Measurements from ENCODE around the gene SAMD7.

GRCh38 chr3:169929830-169930519, 18.6 kb downstream of the SAMD7 start:
- no peak for TF ChIP-seq CTCF (IDR thresholded peaks at IDR 0.05)
- TF ChIP-seq E2F1 (CRISPR knock-in tag; IDR thresholded peaks at IDR 0.05): no peak
- TF ChIP-seq SP1 (CRISPR knock-in tag; conservative IDR thresholded peaks at IDR 0.05): no peak
- no peak for TF ChIP-seq JUN (CRISPR knock-in tag; IDR thresholded peaks at IDR 0.05)
- no peak for TF ChIP-seq CREB1 (CRISPR knock-in tag; IDR thresholded peaks at IDR 0.05)
- TF ChIP-seq MAX (CRISPR knock-in tag; IDR thresholded peaks at IDR 0.05): no peak
- no peak for TF ChIP-seq ZNF263 (CRISPR knock-in tag; IDR thresholded peaks at IDR 0.05; ENCODE audit: low read depth)
- TF ChIP-seq E2F4 (CRISPR knock-in tag; IDR thresholded peaks at IDR 0.05; ENCODE audit: borderline replicate concordance, low read depth): no peak
- no peak for TF ChIP-seq CBFB (CRISPR knock-in tag; IDR thresholded peaks at IDR 0.05; ENCODE audit: low read depth)
- TF ChIP-seq ZBTB21 (CRISPR knock-in tag; IDR thresholded peaks at IDR 0.05; ENCODE audit: borderline replicate concordance): no peak
- TF ChIP-seq ELF4 (CRISPR knock-in tag; IDR thresholded peaks at IDR 0.05; ENCODE audit: low read depth): no peak
- TF ChIP-seq ATF3 (CRISPR knock-in tag; conservative IDR thresholded peaks at IDR 0.05): no peak

Data from WTC11 (cell line).